Erythroblast (primary cell): ENCODE measurements around the gene LAMTOR4.

Experiments used
- GATA1 ChIP-seq: IDR thresholded peaks from 2 replicates; pipeline ENCODE4 v1.6.1; 2011; ENCODE audit warnings: low read depth, mild to moderate bottlenecking, control low read depth, low read length, moderate library complexity
- POLR2A ChIP-seq: IDR thresholded peaks from 2 replicates; pipeline ENCODE4 v1.6.1; 2011; ENCODE audit warnings: mild to moderate bottlenecking, low read length

DNA sequence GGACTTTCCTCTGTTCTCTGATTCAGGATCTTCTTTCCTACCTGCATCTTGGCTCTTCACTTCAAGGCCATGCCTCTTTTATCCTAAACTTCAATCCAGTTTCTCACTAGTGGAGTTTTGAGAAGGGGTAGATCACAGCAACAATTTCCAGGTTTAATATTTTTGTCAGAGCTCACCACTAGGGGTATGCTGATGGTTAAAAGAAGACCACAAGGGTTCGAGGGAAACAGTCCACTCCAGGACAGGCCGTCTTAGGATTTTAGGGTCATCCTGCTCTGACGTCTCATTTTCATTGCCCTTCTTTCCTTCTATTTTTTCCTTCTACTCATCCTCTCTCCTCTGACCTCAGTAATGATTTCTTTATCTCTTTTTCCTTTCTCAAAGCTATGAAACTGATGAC is 40.3 kb downstream of the LAMTOR4 start:
- TF ChIP-seq GATA1: no peak
- TF ChIP-seq POLR2A: no peak
